Measurements from ENCODE around the gene APOC4.

Gene APOC4

GRCh38 chr19:44949550-44949949 is 7.5 kb downstream of the APOC4 start:
- H3K27ac ChIP-seq (ENCODE audit: low read depth, low read length) = no peak overlapping the region
- H3K4me1 ChIP-seq (ENCODE audit: control insufficient read depth, insufficient read depth, low read length, unreplicated experiment) = no peaks in the 10 kb centered on the region

DNA sequence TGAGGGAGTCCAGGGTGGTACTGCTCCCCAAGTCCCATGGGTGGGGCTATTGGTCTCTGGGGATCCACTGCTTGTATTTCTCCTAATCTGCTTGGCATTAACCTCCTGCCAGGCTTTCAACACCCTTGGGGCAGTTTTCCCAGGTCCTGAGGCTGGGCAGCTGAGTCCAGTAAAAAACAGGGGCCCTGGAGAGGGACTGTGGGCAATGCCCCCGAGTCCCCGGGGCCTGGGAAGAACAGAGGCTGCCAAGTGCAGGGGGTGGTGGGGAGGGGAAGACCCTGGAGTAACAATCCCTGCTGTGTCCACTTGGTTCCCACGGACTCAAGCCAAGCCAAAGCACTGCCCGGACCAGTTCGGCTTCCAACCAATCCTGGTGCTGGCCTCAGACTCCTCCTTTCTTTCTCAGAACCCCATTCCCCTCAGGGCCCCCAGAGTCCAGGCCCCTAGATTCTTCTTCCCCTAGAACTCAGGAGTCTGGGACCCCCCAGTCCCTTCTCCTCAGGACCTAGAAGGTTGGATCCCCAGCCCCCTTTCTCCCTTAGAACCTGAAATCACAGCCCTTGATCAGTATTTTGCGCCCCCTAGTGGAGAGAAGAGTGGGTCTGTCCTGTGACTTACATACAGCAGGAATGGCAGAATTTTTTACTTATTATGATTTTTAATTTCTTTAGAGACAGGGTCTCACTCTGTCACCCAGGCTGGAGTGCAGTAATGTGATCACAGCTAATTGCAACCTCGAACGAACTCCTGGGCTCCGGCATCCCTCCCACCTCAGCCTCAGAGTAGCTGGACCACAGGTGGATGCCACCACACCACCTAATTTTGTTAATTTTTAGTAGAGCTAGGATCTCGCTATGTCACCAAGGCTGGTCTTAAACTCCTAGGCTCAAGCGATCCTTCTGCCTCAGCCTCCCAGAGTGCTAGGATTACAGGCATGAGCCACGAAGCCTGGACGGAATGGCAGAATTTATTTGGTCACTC is 9.4 kb downstream of the APOC4 start:
- Histone ChIP-seq H3K79me2 (ENCODE audit: control insufficient read depth, insufficient read depth, low read length, unreplicated experiment) (peaks cover 19% of the 10 kb centered on the region), H3K27ac (ENCODE audit: low read depth, low read length) (no peak overlapping the region), H3K27me3 (ENCODE audit: insufficient read depth, low read length) (no peaks in the 10 kb centered on the region), H2AFZ (ENCODE audit: low read length, unreplicated experiment) (no peak overlapping the region), H3K4me3 (ENCODE audit: low read depth, low read length) (no peak overlapping the region), H3K4me1 (ENCODE audit: control insufficient read depth, insufficient read depth, low read length, unreplicated experiment) (peaks cover 3% of the 10 kb centered on the region), H3K36me3 (ENCODE audit: insufficient read depth, low read length) (no peaks in the 10 kb centered on the region)

More at GRCh38 chr19:44949550-44949949, 7.5 kb downstream of the APOC4 start:
- no peak overlapping the region for H2AFZ ChIP-seq (ENCODE audit: low read length, unreplicated experiment)
- no peaks in the 10 kb centered on the region for H3K36me3 ChIP-seq (ENCODE audit: insufficient read depth, low read length)
- H3K79me2 ChIP-seq (ENCODE audit: control insufficient read depth, insufficient read depth, low read length, unreplicated experiment) = peaks cover 2% of the 10 kb centered on the region
- no peaks in the 10 kb centered on the region for H3K27me3 ChIP-seq (ENCODE audit: insufficient read depth, low read length)
- H3K4me3 ChIP-seq (ENCODE audit: low read depth, low read length) = no peak overlapping the region

GRCh38 chr19:44954278-44954648 is 12.2 kb downstream of the APOC4 start:
- Histone ChIP-seq H3K36me3 (ENCODE audit: insufficient read depth, low read length) (no peaks in the 10 kb centered on the region), H2AFZ (ENCODE audit: low read length, unreplicated experiment) (peak overlapping the region; percentile 95), H3K4me1 (ENCODE audit: control insufficient read depth, insufficient read depth, low read length, unreplicated experiment) (peaks cover 11% of the 10 kb centered on the region), H3K27ac (ENCODE audit: low read depth, low read length) (peak overlapping the region; percentile 96), H3K79me2 (ENCODE audit: control insufficient read depth, insufficient read depth, low read length, unreplicated experiment) (peaks cover 46% of the 10 kb centered on the region), H3K4me3 (ENCODE audit: low read depth, low read length) (peak overlapping the region; percentile 100), H3K27me3 (ENCODE audit: insufficient read depth, low read length) (no peaks in the 10 kb centered on the region)

GRCh38 chr19:44954649-44955504 is 12.8 kb downstream of the APOC4 start, which contains the start of gene CLPTM1:
Gene CLPTM1 (plus strand): TSS chr19:44955380. CDS start chr19:44955396, 16 bp downstream.
- Histone ChIP-seq H3K27me3 (ENCODE audit: insufficient read depth, low read length) (no peaks in the 10 kb centered on the region), H3K27ac (ENCODE audit: low read depth, low read length) (peak within 1 kb of the TSS; percentile 96), H2AFZ (ENCODE audit: low read length, unreplicated experiment) (peak within 1 kb of the TSS; percentile 95), H3K4me1 (ENCODE audit: control insufficient read depth, insufficient read depth, low read length, unreplicated experiment) (peaks cover 11% of the 10 kb centered on the region), H3K79me2 (ENCODE audit: control insufficient read depth, insufficient read depth, low read length, unreplicated experiment) (peaks cover 52% of the 10 kb centered on the region), H3K4me3 (ENCODE audit: low read depth, low read length) (peak within 1 kb of the TSS; percentile 100), H3K36me3 (ENCODE audit: insufficient read depth, low read length) (no peaks in the 10 kb centered on the region)

DNA sequence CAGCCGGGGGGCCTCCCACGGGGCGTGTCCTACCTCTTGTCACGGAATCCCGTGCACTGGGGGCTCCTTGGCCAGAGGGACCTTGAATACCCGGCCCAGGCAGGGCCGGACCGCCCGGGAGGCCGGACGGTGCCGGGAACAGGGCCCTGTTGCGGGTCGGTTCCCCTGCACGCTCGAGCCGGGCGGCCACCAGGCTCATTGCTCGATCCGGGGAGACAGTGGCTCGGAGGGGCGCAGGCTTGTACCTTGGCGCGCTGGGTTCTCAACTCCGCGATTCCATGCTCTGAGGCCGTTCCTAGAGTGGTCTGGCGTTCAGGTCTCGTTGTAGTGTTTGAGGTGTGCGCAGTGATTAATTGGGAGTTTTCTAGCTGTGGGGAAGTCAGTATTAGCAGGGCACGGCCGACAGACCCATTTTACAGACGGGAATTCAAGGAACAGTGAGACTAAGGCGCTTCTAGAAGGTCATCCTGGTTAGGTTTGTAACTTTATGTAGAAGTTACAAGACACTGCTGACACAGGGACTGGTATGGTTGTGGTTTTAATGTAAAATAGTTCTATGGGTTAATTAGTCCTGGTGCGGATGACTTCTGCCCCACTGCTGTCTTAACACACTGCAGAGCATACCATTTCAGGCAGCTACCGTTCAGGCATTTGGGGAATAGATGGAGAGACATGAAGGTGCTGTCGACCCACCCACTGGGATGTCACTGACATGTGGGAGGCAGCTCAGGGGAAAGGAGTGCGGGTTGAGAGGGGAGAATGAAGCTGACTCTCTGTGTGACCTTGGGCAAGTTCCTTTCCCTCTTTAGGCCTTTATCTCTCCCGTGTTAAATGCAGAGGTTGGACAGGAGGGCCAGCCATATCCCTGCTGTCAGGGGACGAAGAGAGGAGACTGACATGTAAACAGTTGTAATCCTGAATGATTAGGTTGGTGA is 13.7 kb downstream of the APOC4 start:
- H3K36me3 ChIP-seq (ENCODE audit: insufficient read depth, low read length) = no peaks in the 10 kb centered on the region
- H3K27me3 ChIP-seq (ENCODE audit: insufficient read depth, low read length) = no peaks in the 10 kb centered on the region
- H3K79me2 ChIP-seq (ENCODE audit: control insufficient read depth, insufficient read depth, low read length, unreplicated experiment) = peaks cover 61% of the 10 kb centered on the region
- peak overlapping the region; percentile 100 for H3K4me3 ChIP-seq (ENCODE audit: low read depth, low read length)
- H2AFZ ChIP-seq (ENCODE audit: low read length, unreplicated experiment) = peak overlapping the region; percentile 64
- peaks cover 11% of the 10 kb centered on the region for H3K4me1 ChIP-seq (ENCODE audit: control insufficient read depth, insufficient read depth, low read length, unreplicated experiment)
- H3K27ac ChIP-seq (ENCODE audit: low read depth, low read length) = peak overlapping the region; percentile 20; the same call in 1 of the 2 replicates

DNA sequence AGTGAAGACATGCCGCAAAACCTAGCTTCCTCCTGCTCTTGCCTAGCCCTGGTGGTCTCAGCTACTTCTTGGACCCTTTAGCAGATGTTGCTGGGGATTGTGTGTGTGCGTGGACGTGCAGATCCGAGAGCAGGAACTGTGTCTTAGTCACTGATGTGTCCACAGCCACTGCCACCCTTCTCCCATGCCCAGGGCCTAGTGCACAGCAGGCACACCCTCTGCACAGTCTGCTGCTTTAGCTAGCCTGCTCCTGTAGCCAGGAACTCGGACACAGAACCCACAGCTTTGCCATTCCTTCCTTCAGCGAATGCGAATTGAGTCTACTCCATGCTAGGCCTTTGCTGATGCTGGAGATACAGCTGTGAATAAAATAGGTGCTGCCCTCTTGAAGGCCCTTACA is 15.5 kb downstream of the APOC4 start:
- Histone ChIP-seq H3K4me1 (ENCODE audit: control insufficient read depth, insufficient read depth, low read length, unreplicated experiment) (peaks cover 11% of the 10 kb centered on the region), H3K27me3 (ENCODE audit: insufficient read depth, low read length) (no peaks in the 10 kb centered on the region), H3K36me3 (ENCODE audit: insufficient read depth, low read length) (no peaks in the 10 kb centered on the region), H3K27ac (ENCODE audit: low read depth, low read length) (no peak overlapping the region), H3K79me2 (ENCODE audit: control insufficient read depth, insufficient read depth, low read length, unreplicated experiment) (peaks cover 73% of the 10 kb centered on the region), H2AFZ (ENCODE audit: low read length, unreplicated experiment) (no peak overlapping the region), H3K4me3 (ENCODE audit: low read depth, low read length) (no peak overlapping the region; the same call in 1 of the 2 replicates)

GRCh38 chr19:44958090-44958489 is 16.1 kb downstream of the APOC4 start:
- Histone ChIP-seq H3K27ac (ENCODE audit: low read depth, low read length) (no peak overlapping the region), H3K4me3 (ENCODE audit: low read depth, low read length) (no peak overlapping the region), H2AFZ (ENCODE audit: low read length, unreplicated experiment) (no peak overlapping the region), H3K27me3 (ENCODE audit: insufficient read depth, low read length) (no peaks in the 10 kb centered on the region), H3K79me2 (ENCODE audit: control insufficient read depth, insufficient read depth, low read length, unreplicated experiment) (peaks cover 73% of the 10 kb centered on the region), H3K4me1 (ENCODE audit: control insufficient read depth, insufficient read depth, low read length, unreplicated experiment) (peaks cover 11% of the 10 kb centered on the region), H3K36me3 (ENCODE audit: insufficient read depth, low read length) (no peaks in the 10 kb centered on the region)

- Histone ChIP-seq H3K4me3 (ENCODE audit: low read depth, low read length) (no peak overlapping the region), H3K27ac (ENCODE audit: low read depth, low read length) (no peak overlapping the region), H3K27me3 (ENCODE audit: insufficient read depth, low read length) (no peaks in the 10 kb centered on the region), H3K79me2 (ENCODE audit: control insufficient read depth, insufficient read depth, low read length, unreplicated experiment) (peaks cover 70% of the 10 kb centered on the region), H3K4me1 (ENCODE audit: control insufficient read depth, insufficient read depth, low read length, unreplicated experiment) (peaks cover 11% of the 10 kb centered on the region), H3K36me3 (ENCODE audit: insufficient read depth, low read length) (no peaks in the 10 kb centered on the region), H2AFZ (ENCODE audit: low read length, unreplicated experiment) (no peak overlapping the region)
These were observed 17.7 kb downstream of the APOC4 start for GRCh38 chr19:44959691-44960090.

DNA sequence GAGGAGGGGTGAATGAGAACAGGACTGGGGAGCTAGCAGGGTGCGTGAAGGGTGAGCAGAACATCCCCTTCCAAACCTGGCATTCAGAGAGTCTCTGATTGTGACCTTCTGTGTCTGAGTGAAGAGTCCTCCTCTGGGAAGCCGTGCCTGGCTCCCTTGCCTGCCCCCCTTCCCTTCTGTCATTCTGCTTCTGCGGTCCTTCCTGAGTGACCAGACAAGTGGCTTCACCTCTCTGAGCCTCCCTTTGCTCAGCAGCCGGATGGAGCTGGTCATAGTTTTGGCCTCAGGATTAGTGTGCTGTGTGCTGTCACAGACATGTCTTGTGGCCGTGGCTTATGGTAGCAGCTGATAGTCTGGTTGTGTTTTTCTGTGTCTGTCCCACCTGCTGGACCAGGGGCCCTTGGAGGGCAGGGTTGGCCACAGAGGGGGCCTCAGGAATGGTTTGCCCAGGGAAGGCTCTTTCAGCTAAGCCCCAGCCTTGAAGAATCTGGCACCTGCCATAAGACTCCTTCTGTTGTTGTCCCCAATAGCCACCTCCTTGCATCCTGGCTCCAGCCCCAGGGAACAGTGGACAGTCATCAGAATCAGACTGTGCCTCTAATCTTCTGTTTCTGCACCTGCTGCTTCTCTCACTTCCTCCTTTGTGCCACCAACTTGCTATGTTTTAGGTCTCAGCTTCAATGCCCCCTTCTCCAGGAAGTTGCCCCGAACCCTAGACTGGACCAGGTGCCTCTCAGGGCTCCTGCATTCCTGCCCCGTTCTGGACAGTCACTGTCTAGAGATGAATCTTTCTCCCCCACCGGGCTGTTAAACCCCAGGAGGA is 19.1 kb downstream of the APOC4 start:
- H2AFZ ChIP-seq (ENCODE audit: low read length, unreplicated experiment) = no peak overlapping the region
- H3K36me3 ChIP-seq (ENCODE audit: insufficient read depth, low read length) = no peaks in the 10 kb centered on the region
- H3K4me1 ChIP-seq (ENCODE audit: control insufficient read depth, insufficient read depth, low read length, unreplicated experiment) = peaks cover 11% of the 10 kb centered on the region
- H3K4me3 ChIP-seq (ENCODE audit: low read depth, low read length) = no peak overlapping the region
- no peaks in the 10 kb centered on the region for H3K27me3 ChIP-seq (ENCODE audit: insufficient read depth, low read length)
- peaks cover 58% of the 10 kb centered on the region for H3K79me2 ChIP-seq (ENCODE audit: control insufficient read depth, insufficient read depth, low read length, unreplicated experiment)
- no peak overlapping the region for H3K27ac ChIP-seq (ENCODE audit: low read depth, low read length)

Data from ACC112 (cell line).